Stimulated activated CD4-positive, alpha-beta T cell treated with anti-CD3 and anti-CD28 coated beads, Interleukin-4, amount 100 ng/mL, for 48 hours (primary cell): Measurements from ENCODE around the gene MTOR.
"Not testable (repeated sequence)": the region's sequence is repeated elsewhere in the genome, so short reads cannot be mapped to it uniquely, and the experiment has no call there.

Experiments
- DNase-seq, 2 donors: peaks; one replicate each; pipeline ENCODE4 v3.0.0-alpha.2; 2020; ENCODE audit warnings: low read depth in 2 of 2

MTOR gene

DNA sequence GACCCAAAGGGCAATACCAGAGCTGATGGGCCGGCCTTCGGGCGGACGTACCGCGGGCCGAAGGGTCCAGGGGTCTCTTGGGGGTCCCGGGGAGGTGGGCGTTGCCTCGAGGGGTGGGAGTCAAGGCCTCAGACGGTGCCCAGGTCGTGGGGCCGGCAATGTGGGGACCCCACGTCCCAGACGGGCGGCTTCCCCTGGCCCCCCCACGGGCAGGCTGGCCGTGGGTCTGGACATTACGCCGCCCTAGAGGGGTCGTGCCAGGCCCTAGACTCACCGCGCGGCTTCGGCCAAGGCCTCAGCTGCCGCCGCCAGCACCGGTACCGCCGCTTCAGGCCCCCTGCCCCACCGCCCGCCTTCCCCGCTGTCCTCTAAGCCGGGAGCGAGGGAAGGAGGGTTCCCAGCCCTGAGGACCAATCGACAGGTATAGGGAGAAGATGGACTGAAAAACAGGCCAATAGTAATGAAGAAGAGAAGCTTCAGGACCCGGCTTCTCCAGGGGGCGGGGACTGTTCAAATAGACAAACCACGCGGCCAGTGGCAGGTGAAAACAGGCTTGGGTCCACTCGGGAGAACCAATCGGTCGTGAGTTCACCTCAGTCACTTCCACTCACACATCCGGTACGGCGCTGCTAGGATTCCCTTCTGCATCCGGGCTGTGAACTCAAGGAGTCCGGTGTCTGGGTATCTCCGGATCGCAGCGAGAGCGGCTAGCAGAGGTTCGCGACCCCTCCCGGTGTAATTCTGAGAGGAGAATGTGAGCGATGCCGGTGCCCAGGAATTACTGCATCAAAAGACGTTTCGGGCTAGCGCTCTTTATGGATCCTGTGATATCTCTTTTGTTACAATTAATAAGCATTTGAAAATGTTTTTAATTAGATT, at the start of gene MTOR:
Gene MTOR (minus strand): TSS at position 381 of the 879 bp plus-strand sequence. CDS start 3,142 bp downstream, outside the sequence.
- DNase-seq, result peak; percentile 90 to 95

GRCh38 chr1:11309385-11309784, 47.0 kb upstream of the MTOR start:
- no peak for DNase-seq

GRCh38 chr1:11308699-11309224, 46.4 kb upstream of the MTOR start:
- DNase-seq, result no peak

DNA sequence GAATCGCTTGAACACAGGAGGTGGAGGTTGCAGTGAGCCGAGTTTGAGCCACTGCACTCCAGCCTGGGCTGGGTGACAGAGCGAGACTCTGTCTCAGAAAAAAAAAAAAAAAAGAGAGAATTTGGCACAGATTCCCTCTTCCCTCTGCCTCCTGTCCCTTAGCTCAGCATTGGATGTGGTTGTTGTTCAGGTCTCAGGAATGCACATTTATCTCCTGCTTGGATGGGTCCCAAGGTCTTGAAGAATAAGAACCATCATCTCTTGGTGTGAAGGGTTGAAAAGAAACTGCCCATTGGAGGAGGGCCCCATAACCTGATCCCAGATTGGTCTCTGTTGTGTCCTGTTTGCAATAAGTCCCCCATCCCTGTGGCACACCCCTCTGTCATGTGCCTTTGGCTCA, 45.5 kb upstream of the MTOR start:
- no peak for DNase-seq

DNA sequence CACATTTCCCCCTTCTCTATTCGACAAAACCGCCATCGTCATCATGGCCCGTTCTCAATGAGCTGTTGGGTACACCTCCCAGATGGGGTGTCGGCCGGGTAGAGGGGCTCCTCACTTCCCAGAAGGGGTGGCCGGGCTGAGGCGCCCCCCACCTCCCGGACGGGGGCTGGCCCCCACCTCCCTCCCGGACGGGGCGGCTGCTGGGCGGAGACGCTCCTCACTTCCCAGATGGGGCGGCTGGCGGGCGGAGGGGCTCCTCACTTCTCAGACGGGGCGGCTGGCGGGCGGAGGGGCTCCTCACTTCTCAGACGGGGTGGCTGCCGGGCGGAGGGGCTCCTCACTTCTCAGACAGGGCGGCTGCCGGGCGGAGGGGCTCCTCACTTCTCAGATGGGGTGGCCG, 43.2 kb upstream of the MTOR start:
- not testable (repeated sequence) for DNase-seq

DNA sequence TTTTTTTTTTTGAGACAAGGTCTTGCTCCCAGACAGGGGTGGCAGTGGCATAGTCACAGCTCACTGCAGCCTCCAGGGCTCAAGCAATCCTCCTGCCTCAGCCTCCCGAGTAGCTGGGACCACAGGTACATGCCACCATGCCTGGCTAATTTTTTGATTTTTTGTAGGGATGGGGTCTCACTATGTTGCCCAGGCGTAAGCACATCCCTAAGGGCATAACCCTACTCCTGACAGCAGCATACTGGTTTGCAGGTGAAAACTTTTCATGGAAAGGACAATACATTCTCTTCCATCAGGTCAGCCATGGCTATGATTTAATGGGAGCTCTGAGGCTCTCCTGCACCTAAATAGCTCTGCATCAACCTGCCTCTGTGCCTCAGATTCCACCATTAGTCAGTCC, 40.0 kb upstream of the MTOR start:
- no peak for DNase-seq

GRCh38 chr1:11301601-11302000, 39.2 kb upstream of the MTOR start:
- no peak for DNase-seq

- no peak for DNase-seq
Observed at GRCh38 chr1:11299225-11299574, 36.8 kb upstream of the MTOR start.

DNA sequence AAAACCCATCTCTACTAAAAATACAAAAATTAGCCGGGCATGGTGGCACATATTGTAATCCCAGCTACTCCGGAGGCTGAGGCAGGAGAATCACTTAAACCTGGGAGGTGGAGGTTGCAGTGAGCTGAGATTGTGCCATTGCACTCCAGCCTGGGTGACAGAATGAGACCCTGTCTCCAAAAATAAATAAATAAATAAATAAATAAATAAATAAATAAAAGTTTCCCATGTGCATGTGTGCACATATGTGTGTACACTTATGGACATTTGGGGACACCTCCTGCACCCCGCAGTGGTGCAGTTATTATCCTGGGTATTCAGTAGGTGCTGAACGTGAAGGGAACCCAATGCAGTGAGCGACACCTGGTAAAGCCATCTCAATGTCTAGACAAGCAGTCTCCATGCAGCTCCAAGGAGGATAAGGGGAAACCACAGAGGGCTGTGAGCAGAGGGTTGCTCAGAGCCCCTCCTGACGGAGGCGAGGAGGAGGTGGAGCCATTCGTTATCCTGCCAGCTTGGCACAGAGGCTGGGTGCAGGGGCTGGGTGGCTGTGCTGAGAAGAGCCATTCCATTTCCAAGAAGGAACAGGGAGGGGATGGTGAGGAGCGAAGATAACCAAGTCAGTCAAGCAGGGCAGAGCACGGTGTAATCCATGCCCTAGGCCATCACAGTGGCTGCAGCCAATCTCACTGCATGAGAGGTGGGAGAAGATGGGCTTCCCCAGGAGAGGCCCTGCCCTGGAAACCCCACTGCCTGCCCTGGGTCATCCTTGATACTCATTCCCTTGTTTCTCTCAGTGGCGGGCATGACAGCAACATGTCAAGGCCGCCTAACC, 36.3 kb upstream of the MTOR start:
- no peak for DNase-seq

- not testable (repeated sequence) for DNase-seq
Observed at GRCh38 chr1:11297774-11298173, 35.4 kb upstream of the MTOR start.

GRCh38 chr1:11295905-11296304, 33.6 kb upstream of the MTOR start:
- DNase-seq, result no peak

DNA sequence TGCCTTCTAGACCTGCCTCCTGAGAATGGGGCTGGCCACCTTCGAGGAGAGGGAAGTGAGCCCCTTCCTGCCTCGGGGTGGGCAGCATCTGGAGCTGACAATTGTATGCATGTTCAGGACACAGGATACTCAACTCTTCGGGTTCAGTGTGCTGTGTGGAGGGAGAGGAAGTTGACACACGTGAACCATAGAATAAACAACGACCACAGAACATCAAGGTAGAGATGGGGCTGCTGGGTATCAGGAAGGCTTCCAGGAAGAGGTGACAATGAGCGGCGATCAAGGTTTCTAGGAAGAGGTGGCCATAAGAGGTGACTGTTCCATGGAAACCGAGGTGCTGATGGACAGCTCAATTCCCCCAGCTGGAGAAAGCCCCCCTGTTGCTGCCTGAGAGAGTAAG, 32.6 kb upstream of the MTOR start:
- DNase-seq, result no peak

DNA sequence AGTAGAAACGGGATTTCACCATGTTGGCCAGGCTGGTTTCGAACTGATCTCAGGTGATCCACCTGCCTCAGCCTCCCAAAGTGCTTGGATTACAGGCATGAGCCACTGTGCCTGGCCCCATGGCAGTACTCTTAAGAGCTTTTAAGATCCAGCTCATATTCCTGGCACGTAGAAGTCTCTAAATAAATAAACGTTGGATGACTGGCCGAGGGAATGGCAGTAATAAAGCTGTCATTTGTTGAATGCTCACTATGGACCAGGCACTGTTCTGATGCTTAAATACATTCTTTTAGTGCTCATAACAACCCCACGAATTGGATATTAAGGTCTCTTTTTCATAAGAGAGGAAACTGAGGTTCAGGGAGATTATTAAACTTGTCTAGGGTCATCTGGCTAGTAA, 31.5 kb upstream of the MTOR start:
- no peak for DNase-seq

DNA sequence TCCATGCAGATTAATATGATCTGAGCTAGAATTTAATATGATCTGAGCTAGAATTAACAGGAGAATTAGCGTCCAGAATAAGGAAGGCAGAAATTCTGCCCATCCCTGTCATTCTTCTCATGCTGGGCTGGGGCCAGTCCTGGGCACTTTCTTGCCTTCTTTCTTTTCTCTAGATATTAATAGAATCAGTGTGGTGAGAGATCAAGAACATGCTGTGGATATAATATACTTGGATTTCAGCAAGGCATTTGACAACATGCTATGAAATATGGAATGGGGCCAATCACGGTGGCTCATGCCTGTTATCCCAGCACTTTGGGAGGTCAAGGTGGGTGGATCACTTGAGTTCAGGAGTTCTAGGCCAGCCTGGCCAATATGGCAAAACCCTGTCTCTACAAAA, 28.7 kb upstream of the MTOR start:
- DNase-seq, result no peak

DNA sequence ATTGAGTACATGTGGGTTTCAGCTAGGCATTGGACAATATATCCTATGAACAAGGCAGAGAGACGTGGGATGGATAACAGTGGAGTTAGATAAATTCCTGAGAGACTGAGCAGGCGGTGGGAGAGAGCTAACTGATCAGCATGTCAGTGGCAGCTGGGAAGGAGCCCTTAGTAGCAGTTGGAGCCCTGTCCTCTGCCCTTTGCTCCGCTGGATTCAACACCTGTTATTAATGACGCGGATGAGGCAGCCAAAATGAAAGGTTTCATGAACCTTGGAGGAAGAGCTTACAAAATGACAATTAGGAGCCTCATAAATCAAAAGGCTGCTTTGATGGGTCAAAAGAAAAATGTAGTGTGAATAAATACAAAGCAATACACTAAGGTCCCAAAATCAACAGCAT, 26.7 kb upstream of the MTOR start:
- DNase-seq, result no peak

- DNase-seq, result no peak
Observed at GRCh38 chr1:11286735-11287410, 24.5 kb upstream of the MTOR start.

- no peak for DNase-seq
Observed at GRCh38 chr1:11285883-11286734, 23.8 kb upstream of the MTOR start.

DNA sequence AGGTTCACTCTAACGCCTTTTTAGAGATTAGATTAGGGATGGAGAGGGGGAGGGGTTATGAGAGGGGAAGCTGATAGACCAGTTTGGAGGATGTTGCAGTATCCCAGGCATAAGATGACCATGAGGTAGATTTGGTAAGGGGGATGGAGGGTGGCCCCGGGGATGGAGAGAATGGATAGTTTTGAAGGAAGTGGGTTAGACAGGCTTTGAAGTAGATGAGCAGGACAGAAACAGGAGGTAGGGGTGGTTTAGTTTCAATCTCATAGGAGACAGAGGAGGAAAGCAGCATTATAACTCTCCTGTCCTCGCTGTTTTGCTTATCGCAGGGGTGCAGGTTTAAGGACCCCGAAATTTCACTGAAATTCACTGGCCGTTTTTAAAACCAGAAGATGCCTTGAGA, 22.4 kb upstream of the MTOR start:
- no peak for DNase-seq

DNA sequence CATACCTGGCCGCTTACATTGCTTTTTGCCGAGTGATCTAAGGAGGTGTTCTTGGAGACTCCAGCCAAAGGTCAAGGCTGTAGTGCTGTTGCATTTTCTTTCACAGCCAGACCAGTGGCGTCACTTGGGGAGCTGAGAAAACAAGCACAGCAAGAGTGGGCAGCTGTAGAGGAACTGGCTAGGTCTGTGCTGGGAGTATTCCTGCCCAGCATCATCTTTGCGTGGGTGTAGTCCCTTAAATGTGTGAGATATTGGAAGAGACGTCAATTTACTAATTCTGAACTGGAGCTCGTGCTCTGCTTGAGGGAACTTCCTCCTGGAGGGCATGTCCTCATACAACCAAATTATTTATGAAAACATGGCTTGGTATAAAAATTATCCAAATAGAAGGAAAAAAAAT, 20.8 kb upstream of the MTOR start:
- DNase-seq, result no peak

- DNase-seq, result no peak
Observed at GRCh38 chr1:11281518-11282331, 19.4 kb upstream of the MTOR start.
